Endothelial cell of umbilical vein (primary cell): ENCODE measurements around the gene FUT3. TPM values are rescaled to one million over a fixed set of nuclear protein-coding genes. Genes with fewer than 3 reads are reported as not detected.

ENCODE experiments used
- BruUV-seq: library from RNA; stranded (reverse); fragments of 400-500 nt; replicated peaks from 2 replicates; lab custom pipeline; 2021; lab: Mats Ljungman, UMichigan
- CTCF ChIA-PET: fragments of 300-600, 350-600 bp; sonication (Branson Sonifier 250); formaldehyde crosslinking; loops from one replicate; lab custom pipeline; 2021; ENCODE audit warnings: antibody characterized with exemption, inconsistent platforms; lab: Charles Lee
- POLR2A ChIA-PET: fragments of 300-600, 350-600 bp; sonication (Branson Sonifier 250); formaldehyde crosslinking; loops from one replicate; lab custom pipeline; 2021; ENCODE audit warnings: antibody characterized with exemption, inconsistent platforms; lab: Charles Lee
- DNase-seq: peaks from one replicate; pipeline ENCODE4 v3.0.0-alpha.2; 2011; ENCODE audit warnings: low read depth, low spot score
- FAIRE-seq: peaks from 2 replicates; lab custom pipeline; 2011; peaks lifted over from hg19 to GRCh38; lab: Jason Lieb, UNC
- H2AFZ ChIP-seq: 2 replicates; pipeline ENCODE4 v1.6.0; 2012; ENCODE audit warnings: low read depth, low read length, control low read depth, inconsistent platforms
- H3K27ac ChIP-seq: 2 replicates; pipeline ENCODE4 v1.5.1; 2011; ENCODE audit warnings: low read depth, mild to moderate bottlenecking, control low read depth, low read length, moderate library complexity; ENCODE audit not compliant: insufficient read depth
- H3K27me3 ChIP-seq, 2 experiments: 2 replicates each; pipeline versions ENCODE4 v1.6.0 to v1.6.1; 2011; ENCODE audit warnings: low read length in 2 of 2, mixed read lengths in 1 of 2; ENCODE audit not compliant: control insufficient read depth in 2 of 2, insufficient read depth in 2 of 2
- H3K36me3 ChIP-seq, 2 experiments: 2 replicates in 1 of 2; 3 replicates in 1 of 2; pipeline ENCODE4 v1.5.1; 2011; ENCODE audit warnings: low read length in 2 of 2, mild to moderate bottlenecking in 1 of 2, moderate library complexity in 1 of 2; ENCODE audit not compliant: control insufficient read depth in 2 of 2, insufficient read depth in 2 of 2; ENCODE audit errors: extremely low read depth in 1 of 2
- H3K4me1 ChIP-seq: 3 replicates; pipeline ENCODE4 v1.5.1; 2011; ENCODE audit warnings: mild to moderate bottlenecking, low read length; ENCODE audit not compliant: control insufficient read depth, insufficient read depth; ENCODE audit errors: extremely low read depth
- H3K4me2 ChIP-seq: 2 replicates; pipeline ENCODE4 v1.6.1; 2011; ENCODE audit warnings: low read length, control low read depth, mixed read lengths; ENCODE audit not compliant: insufficient read depth
- H3K4me3 ChIP-seq, 3 experiments: fragments of 200-600 bp in 1 of 3; sonication (generic), shearing (Covaris generic) in 1 of 3; replicated peaks in 1 of 3; 2 replicates each; pipeline ENCODE4 v1.5.1; 2011 to 2016; ENCODE audit warnings: control low read depth in 3 of 3, low read length in 3 of 3, mild to moderate bottlenecking in 2 of 3, inconsistent platforms in 1 of 3, low read depth in 1 of 3, moderate library complexity in 1 of 3; ENCODE audit not compliant: insufficient read depth in 1 of 3
- H3K79me2 ChIP-seq: 2 replicates; pipeline ENCODE4 v1.6.0; 2012; ENCODE audit warnings: low read length, inconsistent platforms; ENCODE audit not compliant: control insufficient read depth, insufficient read depth
- H3K9ac ChIP-seq: replicated peaks from 2 replicates; pipeline ENCODE3; 2011; ENCODE audit warnings: low read length, control low read depth; ENCODE audit not compliant: insufficient read depth; ENCODE audit errors: extremely low read depth
- H3K9me1 ChIP-seq: replicated peaks from 3 replicates; pipeline ENCODE4 v1.6.0; 2011; ENCODE audit warnings: mild to moderate bottlenecking, low read length; ENCODE audit not compliant: control insufficient read depth, insufficient read depth; ENCODE audit errors: extremely low read depth
- H3K9me3 ChIP-seq: replicated peaks from 2 replicates; pipeline ENCODE4 v1.5.1; 2012; ENCODE audit warnings: low read length, inconsistent platforms; ENCODE audit not compliant: control insufficient read depth, insufficient read depth
- H4K20me1 ChIP-seq: replicated peaks from 2 replicates; pipeline ENCODE3; 2011; ENCODE audit warnings: mild to moderate bottlenecking, low read length; ENCODE audit not compliant: control insufficient read depth, insufficient read depth; ENCODE audit errors: extremely low read depth
- CTCF ChIP-seq, 2 donors: IDR thresholded peaks; 1 replicate in 1 of 2; 2 replicates in 1 of 2; pipeline ENCODE4 v1.5.1; 2011; ENCODE audit warnings: low read length in 2 of 2, mild to moderate bottlenecking in 2 of 2, moderate library complexity in 2 of 2, control low read depth in 1 of 2, inconsistent platforms in 1 of 2, low read depth in 1 of 2; ENCODE audit not compliant: insufficient read depth in 1 of 2; ENCODE audit errors: extremely low read depth in 1 of 2
- EZH2 ChIP-seq: IDR thresholded peaks from 2 replicates; pipeline ENCODE4 v1.6.1; 2012; ENCODE audit warnings: borderline replicate concordance, low read depth, mild to moderate bottlenecking, moderate library complexity, low read length, inconsistent platforms; ENCODE audit not compliant: severe bottlenecking
- FOS ChIP-seq: IDR thresholded peaks from 2 replicates; pipeline ENCODE4 v1.6.1; 2011; ENCODE audit warnings: mild to moderate bottlenecking, low read length, moderate library complexity, borderline replicate concordance; ENCODE audit not compliant: insufficient read depth
- GATA2 ChIP-seq: IDR thresholded peaks from 2 replicates; pipeline ENCODE4 v1.7.0; 2011; ENCODE audit warnings: low read depth, mild to moderate bottlenecking, moderate library complexity, mixed read lengths, low read length; ENCODE audit not compliant: insufficient read length, insufficient read depth
- JUN ChIP-seq: IDR thresholded peaks from 2 replicates; pipeline ENCODE4 v1.6.1; 2011; ENCODE audit warnings: borderline replicate concordance, low read depth; ENCODE audit not compliant: insufficient read length, insufficient read depth
- MAX ChIP-seq: IDR thresholded peaks from 2 replicates; pipeline ENCODE4 v1.6.1; 2011; ENCODE audit not compliant: insufficient read depth, insufficient read length
- MYC ChIP-seq: IDR thresholded peaks from one replicate; pipeline ENCODE4 v1.6.1; 2011; ENCODE audit warnings: mild to moderate bottlenecking, low read depth, low read length
- POLR2A ChIP-seq: IDR thresholded peaks from 2 replicates; pipeline ENCODE4 v1.6.1; 2012; ENCODE audit warnings: low read depth, mild to moderate bottlenecking, control low read depth, low read length
- POLR2AphosphoS5 ChIP-seq: IDR thresholded peaks from 2 replicates; pipeline ENCODE4 v1.6.1; 2012; ENCODE audit warnings: low read depth, mild to moderate bottlenecking, control low read depth, low read length, moderate library complexity; ENCODE audit not compliant: insufficient read depth
- dilution Hi-C: fragments of 300-500 bp; cut with MboI; formaldehyde crosslinking; loops from one replicate; pipeline ENCODE4 v1.15.0; 2019; ENCODE audit warnings: low sequenced_read_pairs; ENCODE audit not compliant: extremely low pct_ligation_motif_present
- intact Hi-C: fragments of 100-400 bp; cut with micrococcal nuclease; formaldehyde crosslinking; loops from one replicate; pipeline ENCODE4 v1.10.0; 2022
- polyA plus RNA-seq, 4 experiments: library from polyadenylated mRNA; depleted of rRNA in 3 of 4; stranded (reverse) in 3 of 4; unstranded in 1 of 4; fragments of >200 nt; gene quantifications; 2 replicates each; pipeline versions ENCODE4 v1.2.1 to v1.2.3, GENCODE V29; 2011 to 2012; ENCODE audit warnings: missing spikeins in 1 of 4
- total RNA-seq: library from RNA; stranded (reverse); gene quantifications from 2 replicates; pipeline ENCODE4 v1.2.3, GENCODE V29; 2021

Gene FUT3
- total and polyA plus RNA-seq, 2 donors (not counting 3 experiments of a cell fraction or from before 2014, with no cell fraction given), result not detected

GRCh38 chr19:5831159-5831558 is 20.1 kb downstream of the FUT3 start:
- no TSS peak for BruUV-seq
- no peaks in the 10 kb centered on the region for H3K36me3 ChIP-seq
- POLR2A ChIA-PET, result no interaction called here
- H3K4me3 ChIP-seq, result no peak overlapping the region
- no peak overlapping the region for H3K9ac ChIP-seq
- DNase-seq (no peak), FAIRE-seq (no peak)
- peaks cover 0 to 3% of the 10 kb centered on the region in 2 experiments for H3K27me3 ChIP-seq
- no peaks in the 10 kb centered on the region for H3K9me3 ChIP-seq
- no peak overlapping the region for H3K4me2 ChIP-seq
- peaks cover 7% of the 10 kb centered on the region for H3K4me1 ChIP-seq
- no peaks in the 10 kb centered on the region for H4K20me1 ChIP-seq
- intact Hi-C loops (no loop called here), dilution Hi-C loops (no loop called here)
- TF ChIP-seq CTCF (IDR thresholded peaks at IDR 0.05; ENCODE audit: extremely low read depth in 1 of 2, insufficient read depth in 1 of 2, low read depth in 1 of 2, low read length in 2 of 2) (no peak), FOS (no peak), POLR2A (no peak), MAX (no peak), JUN (no peak), GATA2 (no peak), POLR2AphosphoS5 (no peak), MYC (no peak), EZH2 (no peak)
- H2AFZ ChIP-seq, result no peak overlapping the region
- no peaks in the 10 kb centered on the region for H3K79me2 ChIP-seq
- H3K27ac ChIP-seq, result no peak overlapping the region
- no peaks in the 10 kb centered on the region for H3K9me1 ChIP-seq
- CTCF ChIA-PET, result interaction anchor here (1.1 kb wide), 1 partner anchor 27 kb away, joined by 4 read pairs; no protein-coding TSS in a partner anchor
